Stomach smooth muscle (tissue), 2 donors: ENCODE measurements around the gene UBE3B.

Experiments
- H3K27ac ChIP-seq: one replicate; pipeline ENCODE4 v1.7.0; 2013; ENCODE audit warnings: mild to moderate bottlenecking, low read length, inconsistent platforms
- H3K27me3 ChIP-seq, 2 donors: one replicate each; pipeline ENCODE4 v1.7.0; 2013; ENCODE audit warnings: low read length in 2 of 2; ENCODE audit not compliant: insufficient read depth in 2 of 2, control insufficient read depth in 1 of 2
- H3K36me3 ChIP-seq, 2 donors: one replicate each; pipeline ENCODE4 v1.7.0; 2013; ENCODE audit warnings: low read length in 2 of 2; ENCODE audit not compliant: control insufficient read depth in 2 of 2, insufficient read depth in 2 of 2
- H3K4me1 ChIP-seq: one replicate; pipeline ENCODE4 v1.7.0; 2013; ENCODE audit warnings: low read length; ENCODE audit not compliant: control insufficient read depth, insufficient read depth
- H3K4me3 ChIP-seq, 2 donors: one replicate each; pipeline ENCODE4 v1.7.0; 2013; ENCODE audit warnings: low read length in 2 of 2
- H3K9ac ChIP-seq, 2 donors: one replicate each; pipeline ENCODE4 v1.7.0; 2013; ENCODE audit warnings: low read length in 2 of 2, mild to moderate bottlenecking in 1 of 2
- H3K9me3 ChIP-seq, 2 donors: one replicate each; pipeline ENCODE4 v1.7.0; 2013; ENCODE audit warnings: low read length in 2 of 2; ENCODE audit not compliant: control insufficient read depth in 2 of 2
- donor health status: healthy.
- donor health status: Pancreatic carcinoma.

UBE3B gene

DNA sequence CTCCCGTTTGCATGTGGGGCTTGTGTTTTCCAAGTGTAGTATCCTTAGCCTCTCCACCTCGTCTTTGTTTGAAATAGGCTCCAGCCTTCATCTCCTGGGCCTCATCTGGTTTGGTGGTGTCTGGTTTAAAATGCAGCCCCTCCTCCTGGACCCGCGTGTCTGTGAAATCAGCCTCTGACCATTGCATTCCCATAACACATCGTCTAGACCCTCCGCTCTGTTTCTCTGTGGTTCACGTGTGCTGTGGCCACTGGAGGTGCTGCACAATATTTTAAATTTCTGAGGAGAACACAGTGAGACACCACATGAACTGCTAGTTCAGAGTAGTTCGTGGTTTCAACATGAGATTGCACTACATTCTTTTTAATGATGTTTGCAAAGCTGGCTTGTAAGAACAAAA is 35.6 kb downstream of the UBE3B start:
- Histone ChIP-seq H3K9ac (no peak overlapping the region), H3K4me1 (no peaks in the 10 kb centered on the region), H3K36me3 (peaks cover 61 to 77% of the 10 kb centered on the region in 2 donors), H3K27ac (no peak overlapping the region), H3K4me3 (no peak overlapping the region), H3K27me3 (no peaks in the 10 kb centered on the region), H3K9me3 (no peaks in the 10 kb centered on the region)

- H3K9me3 ChIP-seq = no peaks in the 10 kb centered on the region
- H3K27ac ChIP-seq = no peak overlapping the region
These were observed 36.5 kb downstream of the UBE3B start for GRCh38 chr12:109513977-109514376.

GRCh38 chr12:109517619-109518018 is 40.2 kb downstream of the UBE3B start:
- no peak overlapping the region for H3K4me3 ChIP-seq
- no peak overlapping the region for H3K9ac ChIP-seq
- no peaks in the 10 kb centered on the region for H3K9me3 ChIP-seq
- no peaks in the 10 kb centered on the region for H3K27me3 ChIP-seq
- peaks cover 63 to 81% of the 10 kb centered on the region in 2 donors for H3K36me3 ChIP-seq
- H3K4me1 ChIP-seq = no peaks in the 10 kb centered on the region
- H3K27ac ChIP-seq = no peak overlapping the region

More at GRCh38 chr12:109513977-109514376, 36.5 kb downstream of the UBE3B start:
- Histone ChIP-seq H3K4me1 (no peaks in the 10 kb centered on the region), H3K4me3 (no peak overlapping the region), H3K27me3 (no peaks in the 10 kb centered on the region), H3K36me3 (peaks cover 63 to 76% of the 10 kb centered on the region in 2 donors), H3K9ac (no peak overlapping the region)

GRCh38 chr12:109518820-109519665 is 41.6 kb downstream of the UBE3B start:
- Histone ChIP-seq H3K4me3 (no peak overlapping the region), H3K27me3 (no peaks in the 10 kb centered on the region), H3K9me3 (no peaks in the 10 kb centered on the region), H3K9ac (peak overlapping the region in 1 of 2 donors; percentile 51), H3K4me1 (peaks cover 4% of the 10 kb centered on the region), H3K36me3 (peaks cover 60 to 83% of the 10 kb centered on the region in 2 donors), H3K27ac (peak overlapping the region; percentile 24)

- peak overlapping the region; percentile 24 for H3K27ac ChIP-seq
- H3K27me3 ChIP-seq = no peaks in the 10 kb centered on the region
- no peak overlapping the region for H3K4me3 ChIP-seq
- H3K4me1 ChIP-seq = peaks cover 4% of the 10 kb centered on the region
- H3K36me3 ChIP-seq = peaks cover 63 to 84% of the 10 kb centered on the region in 2 donors
- H3K9ac ChIP-seq = no peak overlapping the region
- H3K9me3 ChIP-seq = no peaks in the 10 kb centered on the region
These were observed 42.4 kb downstream of the UBE3B start for GRCh38 chr12:109519787-109520186.

GRCh38 chr12:109521831-109522230 is 44.4 kb downstream of the UBE3B start:
- Histone ChIP-seq H3K4me3 (no peak overlapping the region), H3K4me1 (peaks cover 4% of the 10 kb centered on the region), H3K27me3 (no peaks in the 10 kb centered on the region), H3K9me3 (no peaks in the 10 kb centered on the region), H3K36me3 (peaks cover 68 to 88% of the 10 kb centered on the region in 2 donors), H3K9ac (no peak overlapping the region), H3K27ac (no peak overlapping the region)

GRCh38 chr12:109523071-109523470 is 45.6 kb downstream of the UBE3B start:
- no peak overlapping the region for H3K9ac ChIP-seq
- no peaks in the 10 kb centered on the region for H3K27me3 ChIP-seq
- no peak overlapping the region for H3K4me3 ChIP-seq
- H3K27ac ChIP-seq = no peak overlapping the region
- peaks cover 68 to 85% of the 10 kb centered on the region in 2 donors for H3K36me3 ChIP-seq
- no peaks in the 10 kb centered on the region for H3K9me3 ChIP-seq
- H3K4me1 ChIP-seq = peaks cover 4% of the 10 kb centered on the region

GRCh38 chr12:109523504-109523903 is 46.1 kb downstream of the UBE3B start:
- Histone ChIP-seq H3K4me1 (peaks cover 4% of the 10 kb centered on the region), H3K36me3 (peaks cover 68 to 82% of the 10 kb centered on the region in 2 donors), H3K27me3 (no peaks in the 10 kb centered on the region), H3K4me3 (no peak overlapping the region), H3K9me3 (no peaks in the 10 kb centered on the region), H3K27ac (no peak overlapping the region), H3K9ac (no peak overlapping the region)

- H3K27ac ChIP-seq = no peak overlapping the region
- H3K9me3 ChIP-seq = no peaks in the 10 kb centered on the region
- H3K27me3 ChIP-seq = no peaks in the 10 kb centered on the region
- no peak overlapping the region for H3K4me3 ChIP-seq
- no peak overlapping the region for H3K9ac ChIP-seq
- peaks cover 4% of the 10 kb centered on the region for H3K4me1 ChIP-seq
- peaks cover 58 to 79% of the 10 kb centered on the region in 2 donors for H3K36me3 ChIP-seq
These were observed 47.2 kb downstream of the UBE3B start for GRCh38 chr12:109524466-109525278.

GRCh38 chr12:109525279-109525585 is 47.8 kb downstream of the UBE3B start:
- H3K9me3 ChIP-seq = no peaks in the 10 kb centered on the region
- H3K9ac ChIP-seq = no peak overlapping the region
- no peak overlapping the region for H3K4me3 ChIP-seq
- H3K4me1 ChIP-seq = peaks cover 4% of the 10 kb centered on the region
- H3K27ac ChIP-seq = no peak overlapping the region
- peaks cover 60 to 79% of the 10 kb centered on the region in 2 donors for H3K36me3 ChIP-seq
- no peaks in the 10 kb centered on the region for H3K27me3 ChIP-seq
